Breast epithelium (tissue), 3 donors: ENCODE results near the gene DNTTIP2.

Experiments used
- POLR2AphosphoS5 ChIP-seq, 3 donors: sonication (generic); formaldehyde crosslinking; IDR thresholded peaks; one replicate each; pipeline ENCODE4 v1.6.1; 2017; ENCODE audit warnings: antibody characterized with exemption in 3 of 3
- TF ChIP-seq, protein P1 (sequence below), 3 donors: fragments of 450-650 bp; IDR thresholded peaks; one replicate each; pipeline ENCODE4 v1.5.1; 2016 to 2017; ENCODE audit warnings: antibody characterized with exemption in 3 of 3, mild to moderate bottlenecking in 3 of 3, moderate library complexity in 3 of 3

DNA sequence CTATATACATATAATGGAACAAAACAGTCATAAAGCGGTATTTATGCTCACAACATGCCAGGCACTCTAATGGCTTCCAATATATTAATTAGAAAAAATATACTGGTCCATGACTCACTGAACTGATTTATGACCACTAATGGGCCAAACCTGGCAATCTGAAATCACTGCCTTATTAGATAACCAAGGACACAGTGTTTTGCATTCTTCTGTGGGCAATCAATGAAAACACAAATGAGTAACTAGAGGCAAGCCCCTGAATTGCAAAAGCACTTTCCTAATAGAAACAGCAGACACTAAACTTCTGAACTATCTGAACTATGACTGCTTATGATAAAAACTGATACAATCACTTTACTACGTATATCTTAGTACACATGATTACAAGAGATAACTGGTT lies 26.7 kb upstream of the DNTTIP2 start:
- TF ChIP-seq, protein P1, sequence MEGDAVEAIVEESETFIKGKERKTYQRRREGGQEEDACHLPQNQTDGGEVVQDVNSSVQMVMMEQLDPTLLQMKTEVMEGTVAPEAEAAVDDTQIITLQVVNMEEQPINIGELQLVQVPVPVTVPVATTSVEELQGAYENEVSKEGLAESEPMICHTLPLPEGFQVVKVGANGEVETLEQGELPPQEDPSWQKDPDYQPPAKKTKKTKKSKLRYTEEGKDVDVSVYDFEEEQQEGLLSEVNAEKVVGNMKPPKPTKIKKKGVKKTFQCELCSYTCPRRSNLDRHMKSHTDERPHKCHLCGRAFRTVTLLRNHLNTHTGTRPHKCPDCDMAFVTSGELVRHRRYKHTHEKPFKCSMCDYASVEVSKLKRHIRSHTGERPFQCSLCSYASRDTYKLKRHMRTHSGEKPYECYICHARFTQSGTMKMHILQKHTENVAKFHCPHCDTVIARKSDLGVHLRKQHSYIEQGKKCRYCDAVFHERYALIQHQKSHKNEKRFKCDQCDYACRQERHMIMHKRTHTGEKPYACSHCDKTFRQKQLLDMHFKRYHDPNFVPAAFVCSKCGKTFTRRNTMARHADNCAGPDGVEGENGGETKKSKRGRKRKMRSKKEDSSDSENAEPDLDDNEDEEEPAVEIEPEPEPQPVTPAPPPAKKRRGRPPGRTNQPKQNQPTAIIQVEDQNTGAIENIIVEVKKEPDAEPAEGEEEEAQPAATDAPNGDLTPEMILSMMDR (IDR thresholded peaks at IDR 0.05) = no peak
- no peak for TF ChIP-seq POLR2AphosphoS5 (IDR thresholded peaks at IDR 0.05)
